Measurements from ENCODE around the gene MORC4. TPM values are rescaled to one million over a fixed set of nuclear protein-coding genes. Genes with fewer than 3 reads are reported as not detected.
"Not testable (repeated sequence)": the region's sequence is repeated elsewhere in the genome, so short reads cannot be mapped to it uniquely, and the experiment has no call there.

Gene MORC4
- total RNA-seq, 2 donors from 2014 or later, result 5.7 to 7.8 TPM

- not testable (repeated sequence) for H3K4me1 Mint-ChIP-seq; ATAC-seq (replicated peaks); H3K27ac Mint-ChIP-seq; H3K27me3 Mint-ChIP-seq; H3K4me3 Mint-ChIP-seq; H3K9me3 Mint-ChIP-seq
- H3K36me3 Mint-ChIP-seq (ENCODE audit: low read depth), result peaks cover 18% of the 10 kb centered on the region
Measured at GRCh38 chrX:106966547-106966946, 33.5 kb downstream of the MORC4 start.

GRCh38 chrX:106964290-106964689 lies 35.7 kb downstream of the MORC4 start:
- Mint-ChIP-seq H3K36me3 (ENCODE audit: low read depth) (peaks cover 22% of the 10 kb centered on the region), H3K9me3 (no peaks in the 10 kb centered on the region), H3K4me1 (no peaks in the 10 kb centered on the region), H3K4me3 (no peak overlapping the region), H3K27ac (no peak overlapping the region), H3K27me3 (no peaks in the 10 kb centered on the region)
- ATAC-seq (replicated peaks), result no peak

- H3K27me3 Mint-ChIP-seq, result no peaks in the 10 kb centered on the region
- H3K9me3 Mint-ChIP-seq, result no peaks in the 10 kb centered on the region
- H3K4me1 Mint-ChIP-seq, result no peaks in the 10 kb centered on the region
- no peak for ATAC-seq (replicated peaks)
- peaks cover 15% of the 10 kb centered on the region for H3K36me3 Mint-ChIP-seq (ENCODE audit: low read depth)
- no peak overlapping the region for H3K27ac Mint-ChIP-seq
- no peak overlapping the region for H3K4me3 Mint-ChIP-seq
Measured at GRCh38 chrX:106963111-106963510, 36.9 kb downstream of the MORC4 start.

GRCh38 chrX:106959901-106960300 lies 40.1 kb downstream of the MORC4 start:
- peaks cover 37% of the 10 kb centered on the region for H3K36me3 Mint-ChIP-seq (ENCODE audit: low read depth)
- no peaks in the 10 kb centered on the region for H3K4me1 Mint-ChIP-seq
- no peak overlapping the region for H3K4me3 Mint-ChIP-seq
- no peak for ATAC-seq (replicated peaks)
- H3K9me3 Mint-ChIP-seq, result no peaks in the 10 kb centered on the region
- H3K27ac Mint-ChIP-seq, result no peak overlapping the region
- H3K27me3 Mint-ChIP-seq, result no peaks in the 10 kb centered on the region

- Mint-ChIP-seq H3K36me3 (ENCODE audit: low read depth) (peaks cover 37% of the 10 kb centered on the region), H3K4me1 (no peaks in the 10 kb centered on the region), H3K4me3 (no peak overlapping the region), H3K27me3 (no peaks in the 10 kb centered on the region), H3K9me3 (no peaks in the 10 kb centered on the region), H3K27ac (no peak overlapping the region)
- no peak for ATAC-seq (replicated peaks)
Measured at GRCh38 chrX:106957856-106958255, 42.2 kb downstream of the MORC4 start.

GRCh38 chrX:106955004-106955772 lies 44.8 kb downstream of the MORC4 start:
- H3K4me3 Mint-ChIP-seq, result no peak overlapping the region
- no peak for ATAC-seq (replicated peaks)
- no peaks in the 10 kb centered on the region for H3K4me1 Mint-ChIP-seq
- no peak overlapping the region for H3K27ac Mint-ChIP-seq
- H3K27me3 Mint-ChIP-seq, result no peaks in the 10 kb centered on the region
- peaks cover 29% of the 10 kb centered on the region for H3K36me3 Mint-ChIP-seq (ENCODE audit: low read depth)
- no peaks in the 10 kb centered on the region for H3K9me3 Mint-ChIP-seq

- no peaks in the 10 kb centered on the region for H3K27me3 Mint-ChIP-seq
- H3K4me1 Mint-ChIP-seq, result no peaks in the 10 kb centered on the region
- no peak for ATAC-seq (replicated peaks)
- H3K36me3 Mint-ChIP-seq (ENCODE audit: low read depth), result peaks cover 35% of the 10 kb centered on the region
- no peak overlapping the region for H3K27ac Mint-ChIP-seq
- H3K9me3 Mint-ChIP-seq, result no peaks in the 10 kb centered on the region
- H3K4me3 Mint-ChIP-seq, result no peak overlapping the region
Measured at GRCh38 chrX:106954041-106954440, 46.0 kb downstream of the MORC4 start.

GRCh38 chrX:106952988-106953387 lies 47.0 kb downstream of the MORC4 start:
- Mint-ChIP-seq H3K36me3 (ENCODE audit: low read depth) (peaks cover 34% of the 10 kb centered on the region), H3K27ac (no peak overlapping the region), H3K9me3 (no peaks in the 10 kb centered on the region), H3K27me3 (no peaks in the 10 kb centered on the region), H3K4me3 (no peak overlapping the region), H3K4me1 (no peaks in the 10 kb centered on the region)
- ATAC-seq (replicated peaks), result no peak

- ATAC-seq (replicated peaks), result no peak
- Mint-ChIP-seq H3K4me3 (no peak overlapping the region), H3K9me3 (no peaks in the 10 kb centered on the region), H3K27me3 (no peaks in the 10 kb centered on the region), H3K4me1 (no peaks in the 10 kb centered on the region), H3K27ac (no peak overlapping the region), H3K36me3 (ENCODE audit: low read depth) (peaks cover 29% of the 10 kb centered on the region)
Measured at GRCh38 chrX:106952538-106952937, 47.5 kb downstream of the MORC4 start.

GRCh38 chrX:106952089-106952488 lies 47.9 kb downstream of the MORC4 start:
- no peaks in the 10 kb centered on the region for H3K4me1 Mint-ChIP-seq
- no peaks in the 10 kb centered on the region for H3K27me3 Mint-ChIP-seq
- H3K27ac Mint-ChIP-seq, result no peak overlapping the region
- no peak for ATAC-seq (replicated peaks)
- H3K36me3 Mint-ChIP-seq (ENCODE audit: low read depth), result peaks cover 25% of the 10 kb centered on the region
- H3K4me3 Mint-ChIP-seq, result no peak overlapping the region
- H3K9me3 Mint-ChIP-seq, result no peaks in the 10 kb centered on the region

GRCh38 chrX:106951230-106951629 lies 48.8 kb downstream of the MORC4 start:
- no peaks in the 10 kb centered on the region for H3K27me3 Mint-ChIP-seq
- no peaks in the 10 kb centered on the region for H3K4me1 Mint-ChIP-seq
- peaks cover 16% of the 10 kb centered on the region for H3K36me3 Mint-ChIP-seq (ENCODE audit: low read depth)
- no peaks in the 10 kb centered on the region for H3K9me3 Mint-ChIP-seq
- no peak for ATAC-seq (replicated peaks)
- H3K27ac Mint-ChIP-seq, result no peak overlapping the region
- no peak overlapping the region for H3K4me3 Mint-ChIP-seq

- Mint-ChIP-seq H3K4me3 (no peak overlapping the region), H3K36me3 (ENCODE audit: low read depth) (peaks cover 8% of the 10 kb centered on the region), H3K4me1 (no peaks in the 10 kb centered on the region), H3K27ac (no peak overlapping the region), H3K27me3 (no peaks in the 10 kb centered on the region), H3K9me3 (no peaks in the 10 kb centered on the region)
- no peak for ATAC-seq (replicated peaks)
Measured at GRCh38 chrX:106950381-106950780, 49.6 kb downstream of the MORC4 start.

GRCh38 chrX:106949366-106949765 lies 50.6 kb downstream of the MORC4 start:
- Mint-ChIP-seq H3K27me3 (no peaks in the 10 kb centered on the region), H3K27ac (no peak overlapping the region), H3K36me3 (ENCODE audit: low read depth) (peaks cover 6% of the 10 kb centered on the region), H3K4me3 (no peak overlapping the region), H3K9me3 (no peaks in the 10 kb centered on the region), H3K4me1 (no peaks in the 10 kb centered on the region)
- ATAC-seq (replicated peaks), result no peak

- peaks cover 6% of the 10 kb centered on the region for H3K36me3 Mint-ChIP-seq (ENCODE audit: low read depth)
- H3K9me3 Mint-ChIP-seq, result no peaks in the 10 kb centered on the region
- no peak for ATAC-seq (replicated peaks)
- no peak overlapping the region for H3K27ac Mint-ChIP-seq
- H3K4me1 Mint-ChIP-seq, result no peaks in the 10 kb centered on the region
- no peaks in the 10 kb centered on the region for H3K27me3 Mint-ChIP-seq
- no peak overlapping the region for H3K4me3 Mint-ChIP-seq
Measured at GRCh38 chrX:106948641-106949040, 51.4 kb downstream of the MORC4 start.

GRCh38 chrX:106946464-106946863 lies 53.5 kb downstream of the MORC4 start:
- no peak overlapping the region for H3K27ac Mint-ChIP-seq
- no peaks in the 10 kb centered on the region for H3K27me3 Mint-ChIP-seq
- no peak overlapping the region for H3K4me3 Mint-ChIP-seq
- no peaks in the 10 kb centered on the region for H3K4me1 Mint-ChIP-seq
- H3K36me3 Mint-ChIP-seq (ENCODE audit: low read depth), result peaks cover 21% of the 10 kb centered on the region
- no peaks in the 10 kb centered on the region for H3K9me3 Mint-ChIP-seq
- no peak for ATAC-seq (replicated peaks)

- Mint-ChIP-seq H3K27me3 (no peaks in the 10 kb centered on the region), H3K36me3 (ENCODE audit: low read depth) (peaks cover 22% of the 10 kb centered on the region), H3K4me3 (no peak overlapping the region), H3K27ac (no peak overlapping the region), H3K4me1 (no peaks in the 10 kb centered on the region), H3K9me3 (no peaks in the 10 kb centered on the region)
- ATAC-seq (replicated peaks), result no peak
Measured at GRCh38 chrX:106940068-106940467, 59.9 kb downstream of the MORC4 start.
